GM19438 (cell line): Measurements from ENCODE around the gene CLMN.

Source experiments
- ATAC-seq: cut with Tn5 transposase; IDR thresholded peaks from one replicate; pipeline ENCODE4 v1.9.1; 2021; ENCODE audit warnings: low read depth; ENCODE audit not compliant: unreplicated experiment

Gene CLMN

GRCh38 chr14:95344536-95344935 is 24.8 kb upstream of the CLMN start:
- ATAC-seq: no peak

DNA sequence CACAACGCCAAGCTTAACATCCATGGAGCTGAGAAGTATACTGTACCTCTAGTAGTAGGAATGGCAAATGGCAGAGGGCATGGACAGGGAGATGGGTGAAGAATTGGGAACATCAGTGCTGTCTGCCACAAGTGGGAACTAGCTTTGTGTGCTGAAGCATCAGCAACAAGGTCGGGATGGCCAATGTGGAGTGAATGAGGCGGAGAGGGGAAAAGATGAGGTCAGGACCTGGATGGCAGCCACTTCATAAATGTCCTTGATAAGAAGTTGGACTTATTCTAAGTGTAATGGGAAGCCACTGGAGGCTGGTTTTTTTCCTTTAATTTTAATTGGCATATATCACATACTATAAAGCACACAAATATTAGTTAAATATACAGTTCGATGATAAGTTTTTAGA is 21.9 kb upstream of the CLMN start:
- no peak for ATAC-seq

DNA sequence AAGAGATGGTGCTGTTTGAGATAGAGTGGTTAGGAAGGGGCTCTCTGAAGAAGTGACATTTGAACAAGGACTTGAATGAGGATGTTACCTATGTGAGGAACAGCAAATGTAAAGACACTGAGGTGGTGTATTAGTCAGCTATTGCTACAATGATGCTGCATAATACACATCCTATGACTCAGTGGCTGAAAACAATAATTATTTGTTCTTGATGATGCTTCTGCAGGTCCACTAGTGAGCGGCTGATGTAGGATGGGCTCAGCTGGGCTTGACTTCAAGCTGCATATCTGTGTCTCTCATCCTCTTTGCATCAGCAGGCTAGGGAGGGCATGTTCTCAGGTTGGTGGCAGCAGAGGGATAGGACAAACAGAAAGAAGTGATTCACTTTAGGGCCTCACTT is 21.4 kb upstream of the CLMN start:
- ATAC-seq: no peak

DNA sequence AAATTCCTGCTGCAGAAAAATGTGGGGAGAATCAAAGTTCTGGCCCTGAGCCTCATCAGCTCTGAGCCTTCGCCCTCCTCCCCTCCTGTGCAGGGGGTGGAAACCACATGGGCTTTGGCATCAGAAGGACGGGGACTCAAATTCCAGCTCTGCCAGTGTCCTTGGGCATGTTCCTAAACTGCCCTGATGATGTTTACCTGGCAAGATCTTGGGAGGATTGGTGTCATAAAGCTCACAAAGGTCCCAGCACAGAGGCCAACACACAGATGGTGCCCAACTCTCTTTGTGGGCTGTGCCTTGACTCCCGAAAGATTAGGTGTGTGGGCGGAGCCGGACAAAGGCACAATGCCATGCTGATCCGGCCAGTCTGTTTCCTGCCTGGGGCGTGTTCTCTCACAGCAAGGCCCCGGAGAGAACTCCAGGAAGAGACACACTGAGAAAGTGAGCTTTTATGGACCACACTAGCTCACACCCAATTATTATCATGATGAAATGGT is 20.5 kb upstream of the CLMN start:
- no peak for ATAC-seq

- ATAC-seq: no peak
Observed at GRCh38 chr14:95339301-95339865, 19.7 kb upstream of the CLMN start.

GRCh38 chr14:95338436-95338835 is 18.7 kb upstream of the CLMN start:
- ATAC-seq: no peak

DNA sequence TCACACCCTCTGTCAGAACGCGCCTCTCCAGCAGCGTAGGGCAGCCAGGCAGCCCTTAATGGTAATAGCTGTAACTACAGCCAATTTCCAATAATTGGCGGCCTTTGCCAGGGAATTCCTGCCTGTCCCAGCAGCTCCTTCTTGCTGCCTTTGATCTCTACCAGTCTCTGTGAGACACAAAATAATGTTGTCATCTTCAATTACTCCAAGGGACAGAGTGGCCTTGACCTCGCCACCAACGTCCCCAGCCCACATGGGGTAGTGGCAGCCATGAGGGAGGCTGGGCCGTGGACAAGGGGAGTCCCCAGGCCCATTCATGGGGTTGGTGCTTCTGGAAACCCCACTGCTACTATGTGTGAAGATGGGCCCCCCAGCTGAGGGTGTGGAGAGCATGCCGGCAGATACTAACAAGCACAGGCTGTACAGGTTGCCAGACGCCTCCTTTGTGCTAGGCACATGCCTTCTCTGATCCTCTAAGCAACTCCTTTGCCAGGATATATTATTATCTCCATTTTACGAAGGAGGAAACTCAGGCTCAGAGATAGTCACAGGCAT is 17.4 kb upstream of the CLMN start:
- ATAC-seq: no peak

DNA sequence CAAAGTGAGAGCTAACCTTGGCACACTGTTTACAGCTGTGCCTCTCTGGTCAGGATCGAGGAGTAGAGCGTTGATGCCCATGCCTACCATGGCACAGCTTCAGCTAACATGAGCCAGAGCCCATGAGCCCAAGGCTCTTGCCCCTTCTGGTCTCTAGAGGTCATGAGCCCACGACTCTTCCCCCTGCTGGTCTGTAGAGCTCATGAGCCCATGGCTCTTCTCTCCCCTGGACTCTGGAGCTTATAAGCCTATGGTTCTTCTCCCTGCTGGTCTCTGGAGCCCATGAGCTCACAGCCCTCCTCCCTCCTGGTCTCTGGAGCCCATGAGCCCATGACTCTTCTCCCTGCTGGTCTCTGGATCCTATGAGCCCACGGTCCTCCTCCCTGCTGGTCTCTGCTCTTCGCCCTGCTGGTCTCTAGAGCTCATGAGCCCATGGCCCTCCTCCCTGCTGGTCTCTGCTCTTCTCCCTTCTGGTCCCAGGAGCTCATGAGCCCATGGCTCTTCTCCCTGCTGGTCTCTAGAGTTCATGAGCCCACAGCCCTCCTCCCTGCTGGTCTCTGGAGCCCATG is 16.6 kb upstream of the CLMN start:
- no peak for ATAC-seq

DNA sequence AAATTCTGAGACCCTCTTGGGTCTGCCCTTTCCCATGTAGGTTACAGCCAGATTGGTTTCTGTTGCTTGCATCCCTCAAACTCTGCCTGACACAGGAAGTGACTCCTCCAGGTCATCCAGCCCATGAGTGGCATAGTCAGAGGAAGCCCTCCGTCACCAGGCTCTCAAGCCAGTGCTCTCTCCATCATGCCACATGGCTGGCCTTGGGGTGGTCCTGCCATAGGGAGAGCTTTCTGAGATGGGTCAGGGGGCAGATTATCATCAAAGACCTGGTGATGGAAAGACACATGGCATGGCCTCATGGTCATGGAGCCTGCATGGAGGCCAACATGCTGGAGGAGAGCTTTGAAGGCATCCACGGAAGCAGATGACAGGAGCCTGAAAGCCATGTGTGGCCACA is 15.4 kb upstream of the CLMN start:
- ATAC-seq: no peak

DNA sequence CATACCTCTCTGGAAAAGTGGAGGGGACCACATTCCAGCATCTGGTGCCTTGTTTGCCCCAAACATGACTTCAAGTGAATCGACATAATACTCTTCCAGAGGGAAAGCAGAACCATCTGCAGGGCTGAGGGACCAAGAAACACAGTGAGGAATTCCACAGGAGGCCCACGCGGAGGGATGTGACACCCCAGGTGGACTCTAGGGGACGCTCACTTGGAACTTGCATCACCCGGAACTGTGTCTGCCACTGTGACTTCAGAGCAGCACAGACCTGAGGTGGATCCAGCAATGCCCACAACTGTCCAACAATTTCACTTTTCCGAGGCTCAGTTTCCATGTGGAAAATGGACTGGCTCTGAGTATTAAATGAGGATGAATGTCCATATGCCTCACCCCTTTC is 14.3 kb upstream of the CLMN start:
- no peak for ATAC-seq

GRCh38 chr14:95332641-95333040 is 12.9 kb upstream of the CLMN start:
- no peak for ATAC-seq

DNA sequence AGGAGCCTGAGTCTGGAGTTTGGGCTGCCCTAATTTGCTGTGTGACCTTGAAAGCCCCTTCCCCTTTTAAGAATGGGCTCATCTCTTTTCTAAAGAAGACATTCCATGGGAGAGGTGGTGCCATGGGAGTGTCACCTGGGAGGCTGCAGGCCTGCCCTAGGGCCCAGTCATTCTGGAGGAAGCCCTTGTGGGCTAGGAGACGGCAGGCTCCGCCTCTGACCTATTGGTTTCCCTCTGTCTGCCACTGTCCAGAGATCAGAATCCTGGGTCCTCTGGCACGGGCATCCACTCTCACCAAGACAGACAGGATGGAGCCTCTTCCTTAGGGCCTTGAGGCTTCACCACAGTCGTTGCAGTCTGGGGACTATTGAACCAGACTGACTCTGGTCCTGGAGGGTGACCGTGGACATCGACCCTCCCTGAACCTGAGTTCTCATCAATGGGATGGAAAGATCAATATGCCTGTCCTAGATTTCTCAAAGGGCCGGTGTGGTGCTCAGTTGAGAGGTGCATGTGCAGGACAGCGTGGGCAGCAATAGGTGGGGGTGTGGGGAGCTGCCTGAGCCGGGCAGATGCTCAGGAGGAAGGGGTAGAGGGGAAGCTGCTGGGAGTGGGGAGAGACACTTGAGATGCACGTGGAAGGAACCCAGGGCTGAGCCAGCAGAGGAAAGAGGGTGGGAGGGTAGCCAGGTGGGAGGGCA is 12.2 kb upstream of the CLMN start:
- no peak for ATAC-seq

DNA sequence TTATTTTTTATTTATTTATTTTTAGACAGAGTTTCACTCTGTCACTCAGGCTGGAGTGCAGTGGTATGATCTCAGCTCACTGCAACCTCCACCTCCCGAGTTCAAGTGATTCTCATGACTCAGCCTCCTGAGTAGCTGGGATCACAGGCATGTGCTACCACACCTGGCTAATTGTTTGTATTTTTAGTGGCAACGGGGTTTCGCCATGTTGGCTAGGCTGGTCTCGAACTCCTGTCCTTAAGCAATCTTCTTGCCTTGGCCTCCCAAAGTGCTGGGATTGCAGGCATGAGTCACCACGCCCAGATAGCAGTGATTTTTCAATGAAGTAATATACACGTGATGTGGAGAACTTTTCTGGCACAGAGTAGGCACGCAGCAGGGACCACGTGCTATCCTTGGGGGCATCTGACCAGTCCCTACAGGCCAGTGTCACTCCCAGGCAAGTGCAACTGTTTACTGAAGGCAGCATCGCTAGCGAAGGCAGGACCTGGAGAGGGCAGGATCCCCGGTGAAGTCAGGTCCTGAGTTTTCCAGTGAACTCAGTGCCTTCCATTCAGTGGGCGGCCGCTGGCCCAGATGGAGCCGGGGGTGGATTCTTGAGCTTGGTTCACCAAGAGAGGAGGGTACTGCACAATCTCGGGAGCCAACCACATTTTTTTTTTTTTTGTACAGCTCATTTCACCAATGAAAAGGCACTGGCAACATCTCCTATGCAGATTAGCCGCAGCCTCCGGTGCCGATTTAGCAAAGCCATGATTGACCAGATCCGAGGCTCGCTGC is 11.1 kb upstream of the CLMN start:
- ATAC-seq: no peak

GRCh38 chr14:95329941-95330340 is 10.2 kb upstream of the CLMN start:
- no peak for ATAC-seq

GRCh38 chr14:95328729-95329503 is 9.2 kb upstream of the CLMN start:
- no peak for ATAC-seq

- peak; percentile 98 for ATAC-seq
Observed at GRCh38 chr14:95327558-95328374, 8.1 kb upstream of the CLMN start.

GRCh38 chr14:95326987-95327386 is 7.3 kb upstream of the CLMN start:
- no peak for ATAC-seq

DNA sequence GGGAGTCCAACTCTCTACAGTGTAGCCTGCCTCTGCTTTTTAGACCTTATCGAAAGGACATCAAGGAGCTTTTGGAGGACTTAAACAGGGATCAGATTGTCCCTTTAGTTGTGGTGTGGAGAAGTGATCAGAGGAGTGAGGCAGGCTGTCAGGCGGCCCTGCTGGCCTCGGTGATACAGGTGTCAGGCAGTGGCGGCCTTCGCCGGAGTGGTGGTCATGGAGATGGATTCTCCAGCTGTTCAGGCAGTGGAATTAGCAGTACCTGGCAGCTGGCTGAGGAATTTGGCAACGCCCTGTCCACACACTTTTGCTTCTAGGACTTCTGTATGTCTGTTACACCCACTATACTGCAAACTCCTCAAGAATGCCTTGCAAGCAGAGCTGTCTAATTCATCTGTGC is 4.2 kb upstream of the CLMN start:
- no peak for ATAC-seq

- ATAC-seq: no peak
Observed at GRCh38 chr14:95323361-95323760, 3.7 kb upstream of the CLMN start.

- no peak for ATAC-seq
Observed at GRCh38 chr14:95322651-95323050, 2.9 kb upstream of the CLMN start.
